Suprapubic skin (tissue), 4 donors: Measurements from ENCODE around the gene GPBP1. TPM values are rescaled to one million over a fixed set of nuclear protein-coding genes. Genes with fewer than 3 reads are reported as not detected.
"Not testable (repeated sequence)": the region's sequence is repeated elsewhere in the genome, so short reads cannot be mapped to it uniquely, and the experiment has no call there.

Experiments
- DNase-seq, 2 donors: peaks; one replicate each; pipeline ENCODE4 v3.0.0-alpha.2; 2019; ENCODE audit warnings: low spot score in 2 of 2
- H3K27ac ChIP-seq: fragments of 200-600 bp; sonication (generic); one replicate; pipeline ENCODE4 v1.5.1; 2019
- H3K27me3 ChIP-seq: fragments of 200-600 bp; sonication (generic); one replicate; pipeline ENCODE4 v1.5.1; 2019
- H3K36me3 ChIP-seq: fragments of 200-600 bp; sonication (generic); one replicate; pipeline ENCODE4 v1.5.1; 2019
- H3K4me1 ChIP-seq: fragments of 200-600 bp; sonication (generic); one replicate; pipeline ENCODE4 v1.5.1; 2019
- H3K4me3 ChIP-seq: fragments of 200-600 bp; sonication (generic); one replicate; pipeline ENCODE4 v1.5.1; 2019; ENCODE audit warnings: mild to moderate bottlenecking
- H3K9me3 ChIP-seq: fragments of 200-600 bp; sonication (generic); one replicate; pipeline ENCODE4 v1.5.1; 2019
- EP300 ChIP-seq: sonication (generic); formaldehyde crosslinking; IDR thresholded peaks from one replicate; pipeline ENCODE4 v1.6.1; 2017; ENCODE audit warnings: antibody characterized with exemption
- POLR2A ChIP-seq, 2 donors: fragments of 450-650 bp; IDR thresholded peaks; one replicate each; pipeline ENCODE4 v1.6.1; 2017; ENCODE audit warnings: antibody characterized with exemption in 2 of 2, mild to moderate bottlenecking in 2 of 2, moderate library complexity in 2 of 2
- POLR2AphosphoS5 ChIP-seq, 3 donors: sonication (generic); formaldehyde crosslinking; IDR thresholded peaks; one replicate each; pipeline ENCODE4 v1.6.1; 2017; ENCODE audit warnings: antibody characterized with exemption in 3 of 3
- WGBS: methylation state at CpG from one replicate; pipeline ENCODE4 v1.1.5; 2018; 5-methylcytosine and 5-hydroxymethylcytosine counted together
- total RNA-seq, 4 donors: library from RNA; depleted of rRNA; stranded (reverse); fragments of >200 nt; gene quantifications; one replicate each; pipeline ENCODE4 v1.1.0, GENCODE V29; 2016
- TF ChIP-seq, protein P1 (sequence below), 2 donors: fragments of 200-600 bp in 1 of 2; fragments of 450-650 bp in 1 of 2; sonication (generic) in 1 of 2; IDR thresholded peaks; one replicate each; pipeline ENCODE4 v1.5.1; 2016 to 2019; ENCODE audit warnings: antibody characterized with exemption in 2 of 2, mild to moderate bottlenecking in 1 of 2, moderate library complexity in 1 of 2

The GPBP1 gene
- total RNA-seq, 4 donors from 2014 or later = 49.3 to 74.8 (median 62.5) TPM

DNA sequence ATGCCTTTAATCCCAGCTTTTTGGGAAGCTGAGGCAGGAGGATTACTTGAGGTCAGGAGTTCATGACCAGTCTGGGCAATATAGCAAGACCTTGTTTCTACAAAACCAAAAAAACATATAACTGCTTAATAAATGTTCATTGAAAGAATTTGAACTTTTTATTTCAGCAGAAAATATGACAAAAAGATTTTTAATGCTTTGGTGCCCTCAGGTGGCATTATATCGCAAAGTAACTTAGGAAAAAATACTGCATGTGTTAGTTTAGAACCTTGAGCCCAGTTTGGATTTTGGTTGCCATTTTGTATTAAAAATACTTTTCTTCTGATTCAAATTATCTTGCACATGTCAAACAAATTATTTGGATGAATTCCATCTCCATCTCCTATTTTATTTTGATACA lies 103.2 kb downstream of the GPBP1 start:
- Histone ChIP-seq H3K9me3 (no peaks in the 10 kb centered on the region), H3K4me3 (no peak overlapping the region), H3K36me3 (no peaks in the 10 kb centered on the region), H3K4me1 (no peaks in the 10 kb centered on the region), H3K27me3 (no peaks in the 10 kb centered on the region), H3K27ac (no peak overlapping the region)
- whole genome bisulfite sequencing = 93% methylated on average over 1 of the region's 1 CpG
- DNase-seq = no peak
- TF ChIP-seq EP300 = no peak
- TF ChIP-seq POLR2A (IDR thresholded peaks at IDR 0.05) = no peak
- TF ChIP-seq POLR2AphosphoS5 (IDR thresholded peaks at IDR 0.05) = no peak

DNA sequence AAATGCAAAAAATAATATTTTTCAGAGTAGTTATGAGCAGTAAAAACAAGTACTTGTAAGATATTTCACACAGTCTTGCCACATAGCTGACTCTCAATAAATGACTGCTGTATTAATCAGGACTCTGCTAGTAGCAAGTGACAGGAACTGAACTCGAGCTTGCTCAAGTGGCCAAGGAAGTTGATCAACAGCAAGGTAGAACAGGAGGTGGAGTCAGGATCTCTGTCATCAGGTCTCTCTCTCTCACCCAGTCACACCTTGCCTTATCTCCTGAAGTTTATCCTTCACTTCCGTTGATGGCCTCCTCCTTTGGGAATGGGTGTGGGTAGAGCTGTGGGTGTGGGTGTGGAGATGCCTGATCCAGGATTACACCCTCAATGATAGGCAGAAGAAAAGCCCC lies 107.0 kb downstream of the GPBP1 start:
- no peaks in the 10 kb centered on the region for H3K9me3 ChIP-seq
- 68% methylated on average over 2 of the region's 2 CpGs for WGBS

DNA sequence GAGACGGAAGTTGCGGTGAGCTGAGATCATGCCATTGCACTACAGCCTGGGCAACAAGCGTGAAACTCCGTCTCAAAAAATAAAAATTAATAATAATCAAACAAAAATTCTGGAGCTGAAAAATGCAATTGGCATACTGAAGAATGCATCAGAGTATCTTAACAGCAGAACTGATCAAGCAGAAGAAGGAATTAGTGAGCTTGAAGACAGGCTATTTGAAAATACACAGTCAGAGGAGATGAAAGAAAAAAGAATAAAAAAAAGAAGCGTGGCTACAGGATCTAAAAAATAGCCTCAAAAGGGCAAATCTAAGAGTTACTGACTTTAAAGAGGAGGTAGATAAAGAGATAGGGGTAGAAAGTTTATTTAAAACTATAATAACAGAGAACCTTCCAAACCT lies 111.2 kb downstream of the GPBP1 start:
- not testable (repeated sequence) for H3K9me3 ChIP-seq, H3K4me1 ChIP-seq, H3K36me3 ChIP-seq, H3K4me3 ChIP-seq, DNase-seq, H3K27me3 ChIP-seq, H3K27ac ChIP-seq
- 97% methylated on average over 5 of the region's 5 CpGs for WGBS

More for the DNA sequence above, 107.0 kb downstream of the GPBP1 start:
- no peaks in the 10 kb centered on the region for H3K36me3 ChIP-seq
- no peak overlapping the region for H3K4me3 ChIP-seq
- H3K27me3 ChIP-seq = no peaks in the 10 kb centered on the region
- TF ChIP-seq POLR2AphosphoS5 (IDR thresholded peaks at IDR 0.05) = no peak
- no peak for TF ChIP-seq POLR2A (IDR thresholded peaks at IDR 0.05)
- DNase-seq = no peak
- H3K4me1 ChIP-seq = no peaks in the 10 kb centered on the region
- no peak overlapping the region for H3K27ac ChIP-seq

DNA sequence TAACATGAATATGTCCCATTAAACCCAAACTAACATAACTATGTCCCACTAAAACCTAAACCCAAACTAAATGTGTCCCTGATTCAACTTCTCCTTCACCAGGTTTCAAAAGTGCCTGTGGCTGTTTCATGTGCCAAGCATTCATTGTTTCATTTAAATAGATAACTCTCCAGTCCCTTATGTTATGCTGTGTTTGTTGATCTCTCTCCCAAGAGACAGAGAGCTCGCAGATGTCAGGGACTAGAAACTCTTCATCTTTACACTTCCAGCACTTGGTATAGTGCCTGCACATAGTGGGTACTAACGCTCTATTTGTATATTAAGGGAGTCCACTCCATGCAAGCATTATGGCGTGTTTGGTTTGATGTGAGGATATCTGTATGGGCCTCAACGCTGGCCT lies 118.0 kb downstream of the GPBP1 start:
- no peak for DNase-seq
- Histone ChIP-seq H3K27ac (no peak overlapping the region), H3K27me3 (no peaks in the 10 kb centered on the region), H3K9me3 (no peaks in the 10 kb centered on the region), H3K36me3 (no peaks in the 10 kb centered on the region), H3K4me1 (no peaks in the 10 kb centered on the region), H3K4me3 (no peak overlapping the region)
- TF ChIP-seq EP300 = no peak
- TF ChIP-seq, protein P1, sequence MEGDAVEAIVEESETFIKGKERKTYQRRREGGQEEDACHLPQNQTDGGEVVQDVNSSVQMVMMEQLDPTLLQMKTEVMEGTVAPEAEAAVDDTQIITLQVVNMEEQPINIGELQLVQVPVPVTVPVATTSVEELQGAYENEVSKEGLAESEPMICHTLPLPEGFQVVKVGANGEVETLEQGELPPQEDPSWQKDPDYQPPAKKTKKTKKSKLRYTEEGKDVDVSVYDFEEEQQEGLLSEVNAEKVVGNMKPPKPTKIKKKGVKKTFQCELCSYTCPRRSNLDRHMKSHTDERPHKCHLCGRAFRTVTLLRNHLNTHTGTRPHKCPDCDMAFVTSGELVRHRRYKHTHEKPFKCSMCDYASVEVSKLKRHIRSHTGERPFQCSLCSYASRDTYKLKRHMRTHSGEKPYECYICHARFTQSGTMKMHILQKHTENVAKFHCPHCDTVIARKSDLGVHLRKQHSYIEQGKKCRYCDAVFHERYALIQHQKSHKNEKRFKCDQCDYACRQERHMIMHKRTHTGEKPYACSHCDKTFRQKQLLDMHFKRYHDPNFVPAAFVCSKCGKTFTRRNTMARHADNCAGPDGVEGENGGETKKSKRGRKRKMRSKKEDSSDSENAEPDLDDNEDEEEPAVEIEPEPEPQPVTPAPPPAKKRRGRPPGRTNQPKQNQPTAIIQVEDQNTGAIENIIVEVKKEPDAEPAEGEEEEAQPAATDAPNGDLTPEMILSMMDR (IDR thresholded peaks at IDR 0.05) = no peak
- TF ChIP-seq POLR2AphosphoS5 (IDR thresholded peaks at IDR 0.05) = no peak
- no peak for TF ChIP-seq POLR2A (IDR thresholded peaks at IDR 0.05)
- 90% methylated on average over 4 of the region's 4 CpGs for WGBS

DNA sequence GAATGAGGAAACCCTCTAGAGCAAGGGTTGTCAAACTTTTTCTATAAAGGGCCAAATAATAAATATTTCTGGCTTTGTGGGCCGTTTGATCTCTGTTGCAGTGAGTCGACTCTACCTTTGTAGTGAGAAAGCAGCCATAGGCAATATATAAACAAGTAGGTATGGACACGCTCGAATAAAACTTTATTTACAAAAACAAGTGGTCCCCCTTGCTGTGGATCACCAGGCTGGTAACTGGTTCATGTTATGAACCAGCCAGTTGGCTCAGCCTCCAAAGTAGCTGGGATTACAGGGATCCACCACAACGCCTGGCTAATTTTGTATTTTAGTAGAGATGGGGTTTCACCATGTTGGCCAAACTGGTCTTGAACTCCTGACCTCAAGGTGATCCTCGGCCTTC lies 118.5 kb downstream of the GPBP1 start:
- H3K27me3 ChIP-seq = no peaks in the 10 kb centered on the region
- no peaks in the 10 kb centered on the region for H3K36me3 ChIP-seq
- H3K4me1 ChIP-seq = no peaks in the 10 kb centered on the region
- no peak overlapping the region for H3K27ac ChIP-seq
- H3K9me3 ChIP-seq = no peaks in the 10 kb centered on the region
- WGBS = 92% methylated on average over 6 of the region's 6 CpGs
- DNase-seq = no peak
- TF ChIP-seq POLR2A (IDR thresholded peaks at IDR 0.05) = no peak
- no peak overlapping the region for H3K4me3 ChIP-seq

DNA sequence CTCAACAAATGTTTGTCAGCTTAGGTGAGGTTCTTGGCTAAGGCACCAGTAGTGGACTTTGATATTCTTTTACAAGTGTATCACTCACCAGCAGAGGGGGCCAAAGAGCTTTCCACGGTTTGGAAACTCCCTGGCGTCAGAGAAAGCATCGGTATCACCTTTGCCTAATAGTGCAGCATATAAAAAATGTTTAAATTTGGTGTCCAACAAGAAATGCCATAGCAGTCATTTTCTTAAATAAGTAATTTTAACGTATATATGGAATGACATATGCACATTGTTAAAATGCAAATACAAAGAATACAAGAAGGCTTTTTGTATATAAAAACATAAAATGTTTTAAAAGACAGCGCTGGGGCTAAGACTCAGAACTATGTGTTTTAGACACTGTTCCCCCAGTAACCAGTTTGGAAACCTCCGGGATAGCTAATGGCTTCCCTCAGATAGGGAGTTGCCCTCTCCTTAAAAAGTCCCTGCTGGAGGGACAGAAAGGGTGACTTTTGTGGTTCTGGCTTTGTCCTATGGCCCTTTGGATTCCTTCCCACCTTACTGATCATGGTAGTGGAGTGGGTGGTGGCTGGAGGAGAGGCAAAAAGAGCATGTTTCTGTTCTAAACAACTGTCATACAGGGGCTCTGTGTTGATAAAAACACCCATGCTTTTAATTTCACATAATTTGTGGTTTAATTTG lies 124.6 kb downstream of the GPBP1 start:
- Histone ChIP-seq H3K27ac (no peak overlapping the region), H3K4me3 (no peak overlapping the region), H3K27me3 (no peaks in the 10 kb centered on the region), H3K9me3 (no peaks in the 10 kb centered on the region), H3K4me1 (peaks cover 4% of the 10 kb centered on the region), H3K36me3 (no peaks in the 10 kb centered on the region)
- 20% methylated on average over 6 of the region's 6 CpGs for WGBS
- peak; percentile 83 to 92 for DNase-seq
- TF ChIP-seq POLR2A (IDR thresholded peaks at IDR 0.05) = no peak
- no peak for TF ChIP-seq EP300
- TF ChIP-seq, protein P1 (IDR thresholded peaks at IDR 0.05) = peak; percentile 25 to 75
- TF ChIP-seq POLR2AphosphoS5 (IDR thresholded peaks at IDR 0.05) = no peak

DNA sequence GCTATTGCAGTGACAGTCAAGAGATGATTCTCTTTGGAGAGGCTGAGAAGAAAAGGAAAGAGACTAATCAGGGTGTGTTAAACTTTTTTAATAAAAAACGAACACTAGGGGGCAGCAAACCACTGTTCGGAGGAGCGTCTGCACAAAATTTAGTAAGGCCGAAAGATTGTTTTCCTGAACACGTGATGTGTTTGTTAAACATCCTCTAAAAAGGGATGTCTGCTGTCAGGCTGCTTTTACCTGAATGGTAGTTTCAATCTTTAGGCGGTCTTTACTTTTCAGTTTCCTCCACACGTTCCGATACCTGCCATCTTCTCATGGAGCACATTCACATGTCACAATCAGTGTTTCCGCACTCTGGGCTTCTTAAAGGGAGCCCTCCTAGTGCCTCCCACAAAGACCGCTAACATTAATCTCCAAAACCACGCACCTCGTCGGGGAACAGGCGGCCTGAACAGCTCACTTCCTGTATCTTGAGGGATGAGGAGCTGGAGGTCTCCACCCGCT lies 125.2 kb downstream of the GPBP1 start:
- Histone ChIP-seq H3K27ac (no peak overlapping the region), H3K9me3 (no peaks in the 10 kb centered on the region), H3K4me1 (peaks cover 4% of the 10 kb centered on the region), H3K36me3 (no peaks in the 10 kb centered on the region), H3K4me3 (no peak overlapping the region), H3K27me3 (no peaks in the 10 kb centered on the region)
- 48% methylated on average over 15 of the region's 15 CpGs for WGBS
- TF ChIP-seq POLR2AphosphoS5 (IDR thresholded peaks at IDR 0.05) (no peak), EP300 (no peak)
- TF ChIP-seq, protein P1 (IDR thresholded peaks at IDR 0.05) = peak; percentile 25 to 60
- no peak for DNase-seq
